K562 treated with DMSO at 1 percent for 12 hours (cell line): Measurements from ENCODE around the gene PRAMEF2. TPM values are rescaled to one million over a fixed set of nuclear protein-coding genes. Genes with fewer than 3 reads are reported as not detected.

Experiments used
- total RNA-seq: library from RNA; unstranded; fragments of 300-600 nt; gene quantifications from 2 replicates; pipeline ENCODE4 v1.2.3, GENCODE V29; 2022; ENCODE audit not compliant: insufficient read depth

PRAMEF2 gene, protein sequence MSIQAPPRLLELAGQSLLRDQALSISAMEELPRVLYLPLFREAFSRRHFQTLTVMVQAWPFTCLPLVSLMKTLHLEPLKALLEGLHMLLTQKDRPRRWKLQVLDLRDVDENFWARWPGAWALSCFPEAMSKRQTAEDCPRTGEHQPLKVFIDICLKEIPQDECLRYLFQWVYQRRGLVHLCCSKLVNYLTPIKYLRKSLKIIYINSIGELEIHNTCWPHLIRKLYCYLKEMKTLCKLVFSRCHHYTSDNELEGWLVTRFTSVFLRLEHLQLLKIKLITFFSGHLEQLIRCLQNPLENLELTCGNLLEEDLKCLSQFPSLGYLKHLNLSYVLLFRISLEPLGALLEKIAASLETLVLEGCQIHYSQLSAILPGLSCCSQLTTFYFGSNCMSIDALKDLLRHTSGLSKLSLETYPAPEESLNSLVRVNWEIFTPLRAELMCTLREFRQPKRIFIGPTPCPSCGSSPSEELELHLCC
- total RNA-seq, result not detected in 2 replicates

DNA sequence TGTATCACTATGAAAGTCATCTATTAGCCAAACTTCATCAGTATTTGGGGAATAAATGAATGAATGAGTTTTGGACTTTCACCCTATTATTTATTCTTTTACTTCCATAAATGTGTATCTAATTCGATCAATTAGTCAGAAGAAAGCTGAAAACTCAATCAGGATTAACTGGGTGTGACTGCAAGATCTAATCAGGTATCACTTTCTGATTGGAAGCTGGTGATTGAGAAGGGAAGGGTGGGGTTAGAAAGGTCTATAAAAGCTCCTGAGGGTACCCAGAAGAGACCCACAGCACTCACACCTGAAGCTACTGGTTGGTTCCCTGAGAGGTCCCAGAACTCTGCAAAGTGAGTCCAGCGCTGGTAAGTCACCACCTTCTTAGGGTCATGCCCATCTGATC is at the start of gene PRAMEF2:
Gene PRAMEF2, plus strand, starts transcription at position 301 of the 400 bp plus-strand sequence. CDS start 1,924 bp downstream, outside the sequence.

DNA sequence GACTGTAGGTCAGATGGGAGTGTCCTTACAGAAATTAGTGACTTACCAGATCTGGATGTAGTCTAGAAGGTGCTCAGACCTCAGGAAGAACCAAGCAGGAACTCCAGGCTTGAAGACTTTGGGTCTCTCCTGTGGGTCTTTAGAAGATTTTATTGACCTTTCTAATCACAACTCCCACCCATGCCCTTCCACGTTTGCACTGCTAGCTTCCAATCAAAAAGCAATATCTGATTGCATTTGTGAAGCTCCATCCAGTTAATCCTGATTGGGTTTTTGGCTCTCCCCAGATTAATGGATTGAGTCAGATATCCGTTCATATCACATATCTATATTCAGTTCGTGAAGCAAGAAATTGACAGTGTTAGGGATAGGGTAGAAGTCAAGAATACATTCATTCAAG is 25.6 kb upstream of the PRAMEF2 start, which contains the start of gene PRAMEF11:
Gene PRAMEF11, minus strand, starts transcription at position 101 of the 400 bp plus-strand sequence. CDS start 2,621 bp downstream, outside the sequence.

DNA sequence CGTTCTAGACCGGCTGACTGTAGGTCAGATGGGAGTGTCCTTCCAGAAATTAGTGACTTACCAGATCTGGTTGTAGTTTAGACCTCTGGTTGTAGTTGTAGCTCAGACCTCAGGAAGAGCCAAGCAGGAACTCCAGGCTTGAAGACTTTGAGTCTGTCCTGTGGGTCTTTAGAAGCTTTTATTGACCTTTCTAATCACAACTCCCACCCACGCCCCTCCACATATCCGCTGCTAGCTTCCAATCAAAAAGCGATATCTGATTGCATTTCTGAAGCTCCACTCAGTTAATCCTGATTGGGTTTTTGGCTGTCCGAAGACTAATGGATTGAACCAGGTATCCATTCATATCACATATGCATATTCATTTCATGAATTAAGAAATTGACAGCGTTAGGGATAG is 8.3 kb upstream of the PRAMEF2 start, which contains the start of gene HNRNPCL1:
Gene HNRNPCL1, minus strand, starts transcription at position 101 of the 400 bp plus-strand sequence. CDS start 431 bp downstream, outside the sequence.

DNA sequence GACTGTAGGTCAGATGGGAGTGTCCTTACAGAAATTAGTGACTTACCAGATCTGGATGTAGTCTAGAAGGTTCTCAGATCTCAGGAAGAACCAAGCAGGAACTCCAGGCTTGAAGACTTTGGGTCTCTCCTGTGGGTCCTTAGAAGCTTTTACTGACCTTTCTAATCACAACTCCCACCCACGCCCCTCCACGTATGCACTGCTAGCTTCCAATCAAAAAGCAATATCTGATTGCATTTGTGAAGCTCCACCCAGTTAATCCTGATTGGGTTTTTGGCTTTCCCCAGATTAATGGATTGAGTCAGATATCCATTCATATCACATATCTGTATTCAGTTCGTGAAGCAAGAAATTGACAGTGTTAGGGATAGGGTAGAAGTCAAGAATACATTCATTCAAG is 29.2 kb downstream of the PRAMEF2 start, which contains the start of gene PRAMEF4:
Gene PRAMEF4, minus strand, starts transcription at position 101 of the 400 bp plus-strand sequence. CDS start 2,807 bp downstream, outside the sequence.

DNA sequence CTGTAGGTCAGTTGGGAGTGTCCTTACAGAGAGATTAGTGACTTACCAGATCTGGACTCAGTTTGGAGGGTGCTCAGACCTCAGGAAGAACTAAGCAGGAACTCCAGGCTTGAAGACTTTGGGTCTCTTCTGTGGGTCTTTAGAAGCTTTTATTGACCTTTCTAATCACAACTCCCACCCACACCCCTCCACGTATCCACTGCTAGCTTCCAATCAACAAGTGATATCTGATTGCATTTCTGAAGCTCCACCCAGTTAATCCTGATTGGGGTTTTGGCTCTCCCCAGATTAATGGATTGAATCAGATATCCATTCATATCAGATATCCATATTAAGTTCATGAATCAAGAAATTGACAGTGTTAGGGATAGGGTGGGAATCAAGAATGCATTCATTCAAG is 41.3 kb downstream of the PRAMEF2 start, which contains the start of gene PRAMEF10:
Gene PRAMEF10, minus strand, starts transcription at position 101 of the 400 bp plus-strand sequence. CDS start 2,423 bp downstream, outside the sequence.

Other genes starting within 250 kb of the PRAMEF2 start
- gene DHRS3, start 238.9 kb upstream of the PRAMEF2 start, total RNA-seq, result 27.7 and 31.5 TPM in 2 replicates
- gene AADACL4, start 213.0 kb upstream of the PRAMEF2 start, total RNA-seq, result not detected in 2 replicates
- not detected in 2 replicates for gene AADACL3, start 141.0 kb upstream of the PRAMEF2 start, total RNA-seq
- gene CFAP107, start 110.9 kb upstream of the PRAMEF2 start, total RNA-seq, result 0.27 TPM in 1 of 2 replicates, not detected in the other
- gene PRAMEF12, start 83.3 kb upstream of the PRAMEF2 start, total RNA-seq, result not detected in 2 replicates
- gene PRAMEF1, start 65.7 kb upstream of the PRAMEF2 start, total RNA-seq, result not detected in 2 replicates
- not detected in 2 replicates for gene PRAMEF11, start 25.7 kb upstream of the PRAMEF2 start, total RNA-seq
- not detected in 2 replicates for gene HNRNPCL1, start 8.4 kb upstream of the PRAMEF2 start, total RNA-seq
- not detected in 2 replicates for gene PRAMEF4, start 29.1 kb downstream of the PRAMEF2 start, total RNA-seq
- not detected in 2 replicates for gene PRAMEF10, start 41.2 kb downstream of the PRAMEF2 start, total RNA-seq
- not detected in 2 replicates for gene PRAMEF7, start 59.5 kb downstream of the PRAMEF2 start, total RNA-seq
- gene PRAMEF6, start 90.5 kb downstream of the PRAMEF2 start, total RNA-seq, result not detected in 2 replicates
- not detected in 2 replicates for gene PRAMEF27, start 199.5 kb downstream of the PRAMEF2 start, total RNA-seq
- not detected in 2 replicates for gene HNRNPCL3, start 203.7 kb downstream of the PRAMEF2 start, total RNA-seq
- not detected in 2 replicates for gene PRAMEF25, start 213.7 kb downstream of the PRAMEF2 start, total RNA-seq